Ramos (cell line): Measurements from ENCODE around the gene C16orf92.
"Not testable (repeated sequence)": the region's sequence is repeated elsewhere in the genome, so short reads cannot be mapped to it uniquely, and the experiment has no call there.

Experiments used
- in situ Hi-C: fragments of 300-500 bp; cut with MboI; formaldehyde crosslinking; loops from one replicate; pipeline ENCODE4 v1.14.3; 2022; ENCODE audit warnings: low sequenced_read_pairs; ENCODE audit not compliant: unreplicated experiment

The C16orf92 gene

GRCh38 chr16:30017937-30018336 is 5.1 kb upstream of the C16orf92 start:
- in situ Hi-C loops: loop anchor here (25.0 kb wide), 1 partner anchor 181 kb away; no protein-coding TSS in a partner anchor

DNA sequence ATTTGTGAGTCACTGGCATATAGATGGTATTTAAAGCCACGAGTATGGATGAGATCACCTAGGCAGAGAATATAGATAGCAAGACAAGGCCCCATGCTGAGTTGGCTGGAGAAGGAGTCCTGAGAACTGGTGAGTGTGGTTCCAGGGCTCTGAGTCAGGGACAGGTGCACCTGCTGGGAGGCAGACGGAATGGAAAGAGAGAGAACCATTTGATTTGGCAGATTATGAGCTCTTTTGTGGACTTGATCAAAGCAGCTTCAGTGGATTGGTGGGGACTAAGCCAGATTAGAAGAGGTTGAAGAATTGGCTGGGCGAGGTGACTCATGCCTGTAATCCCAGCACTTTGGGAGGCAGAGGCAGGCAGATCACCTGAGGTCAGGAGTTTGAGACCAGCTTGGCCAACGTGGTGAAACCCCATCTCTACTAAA is 4.3 kb upstream of the C16orf92 start:
- in situ Hi-C loops: loop anchor here (25.0 kb wide), 1 partner anchor 181 kb away; no protein-coding TSS in a partner anchor

DNA sequence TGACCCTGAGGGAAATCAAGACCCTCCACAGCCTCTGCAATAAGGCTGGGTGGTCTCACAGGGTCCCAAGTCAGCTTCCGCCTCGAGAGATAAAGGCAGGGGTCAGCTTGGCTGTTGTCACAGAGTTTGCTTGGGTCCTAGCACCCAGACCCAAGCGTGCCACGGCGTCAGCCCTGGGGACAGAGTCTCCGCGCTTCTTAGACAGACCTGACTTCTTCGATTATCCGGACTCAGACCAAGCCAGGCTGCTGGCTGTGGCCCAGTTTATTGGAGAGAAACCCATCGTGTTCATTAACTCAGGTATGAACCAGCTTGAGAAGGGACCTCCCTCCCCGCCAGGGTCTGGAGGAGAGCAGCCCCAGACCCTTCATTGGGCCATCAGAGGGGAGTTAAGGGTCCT is 588 bp downstream of the C16orf92 start:
- in situ Hi-C loops: loop anchor here (5.0 to 25.0 kb wide), 2 partner anchors 186 to 326 kb away; no protein-coding TSS in a partner anchor

DNA sequence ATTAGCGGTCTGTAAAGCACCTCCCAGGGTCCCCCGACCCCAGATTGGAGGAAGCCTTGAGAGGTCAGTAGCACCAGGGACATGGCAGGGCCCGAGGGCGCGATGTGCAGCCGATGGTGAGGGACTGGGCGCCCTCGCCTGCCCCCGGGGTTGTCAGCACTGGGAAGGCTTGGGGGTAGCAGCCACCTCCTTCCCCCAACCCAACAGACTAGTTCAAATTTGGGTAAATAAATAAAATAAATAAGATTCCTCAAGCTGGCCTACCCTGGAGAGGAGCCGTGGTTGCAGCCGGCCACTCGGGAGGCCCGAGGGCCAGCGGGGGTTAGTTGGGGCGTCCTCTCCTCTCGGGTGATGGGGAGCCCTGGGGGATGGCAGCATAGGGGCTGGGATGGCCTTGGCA is 1.5 kb downstream of the C16orf92 start:
- in situ Hi-C loops: loop anchor here (5.0 to 25.0 kb wide), 2 partner anchors 187 to 327 kb away; no protein-coding TSS in a partner anchor

DNA sequence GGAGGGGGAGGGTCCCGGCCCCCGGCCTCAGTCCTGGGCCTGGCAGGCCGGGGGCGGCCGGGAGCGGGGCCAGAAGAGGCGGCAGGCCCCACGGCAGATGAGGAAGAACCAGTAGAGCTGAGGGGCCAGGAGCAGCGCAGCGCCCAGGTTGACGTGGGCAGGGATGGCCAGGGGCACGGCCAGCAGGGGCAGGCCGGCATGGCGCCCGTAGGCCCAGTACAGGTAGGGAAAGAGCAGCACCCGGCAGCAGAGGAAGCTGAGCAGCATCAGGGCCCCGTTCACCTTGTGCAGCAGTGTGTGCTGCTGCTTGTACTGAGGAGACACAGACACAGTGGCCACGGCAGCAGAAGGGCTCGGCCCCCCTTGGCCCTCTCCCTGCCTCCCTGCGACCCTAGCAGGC is 2.2 kb downstream of the C16orf92 start:
- in situ Hi-C loops: no loop called here

GRCh38 chr16:30025574-30025973 is 2.6 kb downstream of the C16orf92 start:
- in situ Hi-C loops: no loop called here

GRCh38 chr16:30026449-30026848 is 3.5 kb downstream of the C16orf92 start:
- in situ Hi-C loops: no loop called here

GRCh38 chr16:30027588-30028437 is 4.8 kb downstream of the C16orf92 start:
- in situ Hi-C loops: no loop called here

GRCh38 chr16:30028438-30029076 is 5.6 kb downstream of the C16orf92 start:
- in situ Hi-C loops: no loop called here

- in situ Hi-C loops: no loop called here
Observed at GRCh38 chr16:30030011-30030685, 7.2 kb downstream of the C16orf92 start.

- in situ Hi-C loops: no loop called here
Observed at GRCh38 chr16:30030841-30031413, 7.9 kb downstream of the C16orf92 start, which contains the start of gene TLCD3B. Gene TLCD3B (minus strand): TSS chr16:30031271. CDS start chr16:30030527, 744 bp downstream.

DNA sequence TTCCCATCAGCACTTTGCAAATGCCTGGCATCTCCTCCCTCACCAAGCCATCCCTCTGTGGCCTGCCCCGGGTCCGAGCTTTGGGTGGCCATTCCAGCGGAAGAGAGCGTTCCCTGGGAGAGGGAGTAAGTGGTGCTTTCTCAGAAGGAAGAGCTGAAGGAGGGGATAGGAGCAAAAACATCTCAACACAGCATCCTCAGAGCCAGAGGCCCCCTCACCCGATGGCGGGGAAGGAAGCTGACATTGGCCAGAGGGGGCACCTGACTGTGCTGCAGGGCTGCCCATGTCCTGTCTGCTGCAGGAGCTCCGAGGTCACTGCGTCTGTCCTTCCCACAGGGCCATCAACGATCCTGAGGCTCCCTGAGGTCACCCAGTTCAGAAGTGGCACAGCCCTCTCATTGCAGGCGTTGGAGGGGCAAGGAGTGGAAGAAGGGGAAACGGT is 8.5 kb downstream of the C16orf92 start:
- in situ Hi-C loops: no loop called here

- in situ Hi-C loops: no loop called here
Observed at GRCh38 chr16:30032083-30032819, 9.3 kb downstream of the C16orf92 start.

DNA sequence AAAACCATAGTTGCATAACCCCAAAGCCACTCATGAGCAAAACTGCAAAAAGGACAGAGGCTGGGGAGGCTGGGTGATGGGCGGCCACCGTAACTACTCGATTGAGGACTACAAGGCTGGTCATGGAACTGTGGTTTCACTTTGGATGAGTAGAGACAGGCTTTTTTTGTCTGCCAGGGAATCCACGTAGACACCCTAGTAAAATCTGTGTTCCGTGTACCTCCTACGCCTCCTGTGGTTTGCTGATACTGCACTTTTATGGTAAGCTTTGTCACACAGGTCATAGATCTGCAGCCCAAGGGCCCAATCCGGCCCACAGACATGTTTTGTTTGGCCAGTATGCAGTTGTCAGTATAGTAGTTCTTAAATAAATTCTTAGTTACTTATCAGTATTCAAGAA is 10.3 kb downstream of the C16orf92 start:
- in situ Hi-C loops: no loop called here

- in situ Hi-C loops: no loop called here
Observed at GRCh38 chr16:30040221-30040620, 17.2 kb downstream of the C16orf92 start.

GRCh38 chr16:30040690-30041089 is 17.7 kb downstream of the C16orf92 start:
- in situ Hi-C loops: not testable (repeated sequence)

- in situ Hi-C loops: no loop called here
Observed at GRCh38 chr16:30041841-30042240, 18.8 kb downstream of the C16orf92 start.

DNA sequence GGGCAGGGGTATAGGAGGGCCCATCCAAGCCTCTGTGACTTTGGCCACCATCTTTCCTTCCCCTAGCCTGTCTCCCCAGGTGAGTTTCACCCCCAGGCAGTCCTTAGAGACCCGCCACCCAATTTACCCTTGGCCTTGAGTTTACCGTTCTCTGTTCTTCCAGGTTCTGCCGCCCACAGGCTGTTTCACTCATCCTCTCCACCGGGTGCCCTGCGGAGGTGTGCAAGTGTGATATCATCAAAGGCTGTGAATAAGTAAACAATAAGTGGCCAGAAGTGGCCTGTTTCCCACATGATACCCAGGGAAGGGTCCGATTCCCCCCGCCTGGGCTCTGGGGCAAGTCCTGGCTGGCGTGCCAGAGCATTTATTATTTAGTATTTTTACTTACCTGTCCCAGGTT is 23.2 kb downstream of the C16orf92 start:
- in situ Hi-C loops: no loop called here

- in situ Hi-C loops: no loop called here
Observed at GRCh38 chr16:30046588-30046987, 23.6 kb downstream of the C16orf92 start.

DNA sequence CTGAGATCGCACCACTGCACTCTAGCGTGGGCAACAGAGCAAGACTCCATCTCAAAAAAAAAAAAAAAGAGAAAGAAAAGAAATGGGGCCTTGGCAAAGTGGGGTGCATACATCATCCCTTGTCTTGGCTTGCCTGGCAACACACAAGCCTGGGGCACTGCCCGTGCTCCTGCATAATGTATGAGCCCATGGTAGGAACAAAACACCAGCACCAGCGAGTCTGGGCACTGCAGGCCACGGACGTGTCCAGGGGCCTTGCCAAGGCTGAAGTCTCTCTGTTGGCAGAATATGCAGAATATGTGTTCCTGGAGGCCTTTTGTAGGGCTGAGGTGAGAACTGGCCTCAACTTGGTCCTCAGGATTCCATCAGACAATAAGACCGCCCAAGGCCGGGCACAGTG is 26.9 kb downstream of the C16orf92 start:
- in situ Hi-C loops: no loop called here
